Activated CD4-positive, alpha-beta T cell treated with anti-CD3 and anti-CD28 coated beads, Interleukin-10, Interleukin-2, amounts not matched to agents 100 ng/mL and 50 ng/mL, durations not matched to agents 16 hours and 8 hours (primary cell): Measurements from ENCODE around the gene SYNCRIP.
A peak's percentile ranks its signal among the peaks of the same experiment; 100 is the strongest.
"Not testable (repeated sequence)": the region's sequence is repeated elsewhere in the genome, so short reads cannot be mapped to it uniquely, and the experiment has no call there.

Experiments used
- DNase-seq: peaks from one replicate; pipeline ENCODE4 v3.0.0-alpha.2; 2020

The SYNCRIP gene

DNA sequence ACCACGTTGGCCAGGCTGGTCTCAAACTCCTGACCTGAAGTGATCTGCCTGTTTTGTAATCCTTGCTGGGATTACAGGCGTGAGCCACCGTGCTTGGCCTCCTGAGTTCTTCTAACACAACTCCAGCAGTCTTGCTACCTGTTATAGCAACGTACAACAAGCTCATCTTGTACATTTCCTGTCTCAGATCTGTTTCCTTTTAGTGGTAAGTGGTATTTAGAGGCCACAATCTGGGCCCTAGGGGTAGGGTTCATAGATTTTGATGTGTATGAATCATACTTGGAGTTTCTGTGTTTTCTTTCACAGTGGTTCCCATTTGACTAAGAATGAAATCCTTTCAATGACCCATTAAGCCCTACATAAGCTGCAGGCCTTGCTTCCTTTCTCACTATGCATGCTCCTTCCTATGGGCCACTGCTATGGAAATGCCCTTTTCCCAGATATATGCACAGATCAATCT is 27.1 kb upstream of the SYNCRIP start:
- peak; percentile 94 for DNase-seq

DNA sequence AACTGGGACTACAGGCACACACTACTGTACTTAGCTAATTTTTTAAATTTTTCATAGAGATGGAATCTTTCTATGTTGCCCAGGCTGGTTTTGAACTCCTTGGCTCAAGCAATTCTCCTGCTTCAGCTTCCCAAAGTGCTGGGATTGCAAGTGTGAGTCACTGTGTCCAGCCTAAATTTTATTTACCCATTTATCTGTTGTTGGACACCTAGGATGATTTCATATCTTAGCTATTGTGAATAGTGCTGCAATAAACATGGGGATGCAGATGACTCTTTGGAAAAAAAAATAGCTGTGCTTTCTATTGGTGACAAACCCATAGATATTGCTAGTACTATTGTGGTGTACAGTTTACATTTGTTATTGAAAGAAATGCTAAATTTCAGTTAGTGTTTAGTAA is 19.6 kb upstream of the SYNCRIP start:
- no peak for DNase-seq

DNA sequence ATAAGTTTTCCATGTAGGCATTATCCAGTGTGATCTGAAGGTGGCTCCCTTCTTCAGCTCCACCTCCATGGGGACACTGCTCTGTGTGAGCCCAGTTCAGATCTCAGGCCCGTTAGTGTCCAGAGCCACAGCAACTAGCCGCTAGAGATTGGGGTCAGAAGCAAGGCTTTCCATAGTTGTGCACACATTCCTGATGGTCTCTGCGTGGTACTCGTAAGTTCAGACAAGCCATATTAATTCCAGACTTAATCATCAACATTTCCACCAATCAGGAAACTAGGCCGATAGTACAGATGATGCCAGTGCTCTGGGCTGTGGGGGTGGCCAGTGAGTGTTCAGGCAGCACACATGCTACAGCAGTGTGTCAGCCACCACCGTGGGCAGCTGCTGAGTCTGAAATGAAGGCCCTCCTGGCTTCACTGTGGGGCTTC is 17.5 kb upstream of the SYNCRIP start:
- DNase-seq = no peak

DNA sequence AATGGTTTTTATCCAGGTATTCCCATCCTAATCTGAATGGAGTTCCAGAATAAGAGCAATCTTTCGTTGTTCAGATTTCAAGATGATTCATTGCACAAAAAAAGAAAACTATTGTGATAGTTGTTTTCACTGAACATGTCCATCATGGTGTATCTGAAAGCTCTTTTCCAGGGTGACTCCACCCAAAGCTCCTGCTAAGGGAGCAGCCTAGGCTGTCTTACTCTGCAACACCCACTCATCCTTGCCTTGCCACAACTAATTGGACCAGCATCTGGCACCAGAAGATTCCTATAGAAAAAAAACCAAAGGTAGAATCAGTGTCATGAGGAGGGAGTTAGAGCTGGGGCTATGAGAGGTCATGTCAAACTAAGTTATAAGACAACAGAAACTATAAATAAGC is 7.9 kb upstream of the SYNCRIP start:
- DNase-seq = no peak

DNA sequence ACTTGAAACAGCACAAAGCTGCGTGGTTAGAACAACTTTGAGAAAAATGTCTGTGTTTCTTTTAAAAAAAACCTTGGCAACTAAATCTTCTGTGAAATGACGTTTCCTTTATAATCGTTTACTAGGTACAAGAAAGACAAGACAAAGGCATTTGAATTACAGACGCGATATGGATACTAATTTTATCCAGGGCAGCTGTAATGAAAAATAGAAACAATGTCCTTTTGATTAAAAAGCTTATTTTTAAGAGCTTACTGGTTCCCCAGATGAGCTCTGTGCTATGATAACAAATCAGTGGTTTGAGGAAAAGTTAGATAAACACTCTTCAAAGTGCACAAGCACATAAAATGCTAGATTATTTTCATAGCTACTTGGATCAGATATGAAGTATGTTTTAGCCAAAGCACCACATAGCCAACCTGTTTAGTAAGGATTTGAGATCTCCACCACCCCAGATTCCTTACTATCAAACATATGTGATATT is 1.6 kb upstream of the SYNCRIP start:
- DNase-seq = no peak

DNA sequence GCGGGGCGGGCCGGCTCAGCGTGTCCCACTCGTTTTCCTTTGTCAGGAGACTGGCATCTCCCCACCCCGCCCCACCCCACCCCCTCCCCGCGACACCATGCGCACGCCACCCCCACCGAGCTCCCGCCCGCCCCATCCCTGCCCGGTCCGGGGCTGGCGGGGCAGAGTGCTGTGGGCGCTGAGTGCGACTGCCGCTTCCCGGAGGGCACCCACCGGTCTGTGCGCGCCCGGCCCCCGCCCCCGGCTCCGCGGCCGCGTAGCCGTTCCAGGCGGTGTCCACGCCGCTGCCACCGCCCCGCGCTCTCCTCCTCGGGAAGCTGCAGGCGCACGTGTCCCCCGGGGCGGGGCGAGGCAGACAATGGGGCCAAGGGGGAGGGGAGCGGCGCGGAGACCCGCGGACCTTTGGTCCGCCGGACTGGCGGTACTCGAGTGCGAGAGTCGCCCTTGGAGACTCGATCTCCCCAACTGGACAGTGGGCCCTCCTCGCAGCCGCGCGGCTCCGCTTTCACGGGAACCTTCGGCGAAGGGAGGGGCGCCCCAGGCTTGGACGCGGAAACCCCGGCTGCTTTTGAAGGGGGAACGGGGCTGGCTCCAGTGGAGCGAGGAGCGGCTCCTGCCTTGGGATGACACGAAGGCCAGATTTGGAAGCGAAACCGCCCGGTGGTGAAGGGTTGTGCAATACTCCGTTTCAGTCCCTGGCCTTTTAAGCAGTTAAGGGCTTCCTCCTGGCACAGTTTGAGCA is 1.0 kb upstream of the SYNCRIP start:
- DNase-seq = peak; percentile 91

DNA sequence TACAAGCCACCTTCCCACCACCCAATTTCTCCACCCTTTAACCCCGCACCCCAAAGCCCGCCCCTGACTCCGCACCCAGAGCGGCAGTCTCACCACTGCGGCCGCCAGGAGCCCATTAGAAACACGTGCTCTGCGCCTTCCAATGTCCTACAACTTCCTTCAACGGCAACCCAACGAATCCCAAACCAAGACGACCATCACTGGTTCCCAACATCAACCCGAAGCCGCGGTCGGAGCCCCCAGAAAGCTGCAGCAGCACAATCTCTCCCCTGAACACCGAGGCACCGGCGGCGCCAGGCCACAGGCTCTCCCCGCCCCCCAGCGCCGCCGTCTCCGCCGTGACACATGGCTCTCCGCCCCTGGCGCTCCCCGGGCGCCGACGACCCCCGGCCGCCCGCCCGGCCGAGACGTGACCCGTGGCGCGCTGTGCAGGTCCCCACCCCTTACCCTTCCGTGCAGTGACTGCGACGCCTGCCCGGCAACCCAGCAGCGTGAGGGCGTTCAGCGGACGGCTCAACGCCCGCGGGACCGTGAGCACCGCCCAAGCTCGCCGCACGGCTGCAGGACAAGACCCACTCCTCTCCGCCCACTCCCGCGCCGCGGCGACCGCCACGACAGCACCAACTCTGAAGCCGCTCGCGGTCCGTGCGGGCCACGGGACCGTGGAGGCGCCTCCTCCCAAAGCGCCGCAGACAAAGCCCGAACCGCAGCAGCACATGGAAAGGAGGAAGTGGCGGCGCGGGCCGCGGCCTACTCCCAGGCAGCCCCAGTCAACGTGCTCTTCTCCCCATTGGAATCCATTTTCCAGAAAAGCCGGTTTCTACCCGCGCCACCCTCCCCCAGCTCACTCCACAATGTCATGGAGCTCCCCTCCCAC is 551 bp downstream of the SYNCRIP start:
- DNase-seq = peak; percentile 62

DNA sequence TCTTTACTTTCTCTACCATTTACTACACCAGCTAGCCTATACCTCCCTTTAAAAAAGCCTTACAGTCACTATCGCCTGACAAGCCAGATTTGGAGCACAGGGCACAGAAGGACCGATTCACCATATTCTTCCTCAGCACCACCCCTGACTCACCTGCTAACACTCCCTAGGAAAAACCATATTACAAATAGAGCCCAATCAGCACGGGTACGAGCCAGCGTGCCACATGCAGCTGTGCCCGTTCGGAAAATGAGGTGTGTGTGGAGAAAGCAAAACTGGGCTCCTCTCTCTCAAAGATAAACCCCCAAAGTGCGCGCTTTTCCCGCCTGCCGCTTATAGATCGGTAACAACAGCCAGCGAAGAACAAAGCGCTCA is 1.2 kb downstream of the SYNCRIP start:
- DNase-seq = peak; percentile 27

DNA sequence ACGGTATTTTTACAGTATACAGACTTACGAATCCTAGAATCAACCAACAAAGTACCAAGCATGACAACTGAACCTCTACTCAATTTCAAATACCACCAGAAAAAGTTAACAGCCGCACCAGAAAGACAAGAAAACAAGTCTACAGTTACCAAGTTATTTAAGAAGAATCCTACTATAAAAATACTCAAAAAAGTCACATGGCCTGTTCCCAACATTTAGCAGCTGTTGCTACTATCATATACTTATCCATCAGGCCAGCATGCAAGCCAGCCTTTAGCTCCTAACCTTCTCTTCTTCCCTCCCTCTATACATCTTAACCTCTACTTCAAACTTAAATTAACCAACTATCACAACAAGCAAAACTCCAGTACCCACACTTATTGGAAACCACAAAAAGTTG is 1.9 kb downstream of the SYNCRIP start:
- DNase-seq = no peak

DNA sequence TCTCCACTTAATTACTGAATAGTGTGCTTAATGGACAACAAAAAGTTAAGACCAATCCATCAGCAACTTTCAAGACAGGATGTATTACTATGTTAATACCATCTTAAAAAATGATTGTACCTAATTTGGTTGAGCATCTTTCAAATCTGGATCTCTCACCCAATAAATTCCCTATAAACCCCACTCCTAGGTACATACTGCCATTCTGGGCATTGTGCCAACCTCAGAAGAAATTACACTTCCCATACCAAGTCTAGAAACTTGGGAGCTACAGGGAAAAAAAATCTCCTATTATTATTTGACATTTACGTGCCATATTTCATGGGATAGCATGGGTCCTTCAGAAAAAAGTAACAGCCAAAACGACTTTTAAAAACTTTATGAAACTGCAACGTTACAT is 5.1 kb downstream of the SYNCRIP start:
- DNase-seq = no peak

DNA sequence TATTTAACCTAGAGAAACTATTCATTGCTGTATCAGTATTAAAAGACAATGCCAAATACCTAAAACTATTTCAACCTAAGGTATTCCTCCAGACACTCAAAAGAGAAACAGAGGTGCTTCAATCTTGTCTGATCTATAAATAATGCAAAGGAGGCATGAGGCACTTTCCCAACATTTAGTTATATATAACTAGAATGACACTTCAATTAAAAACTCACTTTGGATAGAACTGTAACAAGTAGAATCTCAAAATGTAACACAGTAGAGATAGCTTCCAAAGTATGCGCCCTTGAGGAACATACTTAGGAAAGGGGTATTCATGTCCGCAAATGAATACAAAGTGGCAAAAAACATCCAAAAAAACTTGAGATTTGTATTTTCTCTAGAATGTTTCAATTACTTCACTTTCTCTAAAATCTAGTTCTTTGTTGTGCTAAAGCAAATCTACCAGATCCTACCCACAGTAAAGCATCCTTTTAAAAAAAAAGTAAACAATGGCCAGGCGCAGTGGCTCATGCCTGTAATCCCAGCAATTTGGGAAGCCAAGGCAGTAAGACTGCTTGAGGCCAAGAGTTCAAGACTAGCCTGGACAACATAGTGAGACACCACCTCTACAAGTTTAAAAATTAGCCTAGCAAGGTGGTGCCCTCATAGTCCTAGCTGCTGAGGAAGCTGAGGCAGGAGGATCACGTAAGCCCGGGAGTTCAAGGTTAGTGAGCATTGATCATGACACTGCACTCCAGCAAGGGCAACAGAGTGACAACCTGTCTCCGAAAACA is 10.3 kb downstream of the SYNCRIP start:
- DNase-seq = no peak

DNA sequence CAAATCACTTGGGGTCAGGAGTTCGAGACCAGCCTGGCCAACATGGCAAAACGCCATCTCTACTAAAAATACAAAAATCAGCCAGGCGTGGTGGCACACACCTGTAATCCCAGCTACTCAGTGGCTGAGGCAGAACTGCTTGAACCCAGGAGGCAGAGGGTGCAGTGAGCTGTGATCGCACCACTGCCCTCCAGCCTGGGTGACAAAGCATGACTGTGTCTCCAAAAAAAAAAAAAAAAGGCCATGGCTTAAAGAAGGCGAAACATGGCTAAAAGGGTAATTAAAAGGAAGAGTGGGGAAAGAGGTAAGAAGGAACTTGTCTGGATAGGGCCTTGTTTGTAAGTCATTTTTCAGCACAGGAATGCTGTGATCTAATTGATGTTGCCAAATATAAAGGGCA is 11.6 kb downstream of the SYNCRIP start:
- not testable (repeated sequence) for DNase-seq

DNA sequence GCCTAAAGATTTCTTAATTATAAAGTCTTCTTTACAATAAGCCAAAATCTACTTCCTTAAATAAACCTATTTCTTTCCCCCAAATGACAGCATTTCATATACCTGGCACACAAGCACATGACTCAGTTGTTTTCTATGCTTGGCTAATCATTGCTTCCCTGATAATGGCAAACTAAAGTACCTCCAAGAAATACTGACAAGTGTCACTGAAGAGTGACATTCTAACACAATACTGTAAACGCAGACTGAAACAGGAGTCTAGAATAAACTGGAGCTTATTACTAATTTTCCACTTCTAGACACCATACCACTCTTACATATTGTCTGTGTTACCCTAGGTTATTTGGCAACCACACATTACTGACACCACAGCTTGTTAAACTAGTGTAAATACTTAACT is 14.3 kb downstream of the SYNCRIP start:
- DNase-seq = no peak

DNA sequence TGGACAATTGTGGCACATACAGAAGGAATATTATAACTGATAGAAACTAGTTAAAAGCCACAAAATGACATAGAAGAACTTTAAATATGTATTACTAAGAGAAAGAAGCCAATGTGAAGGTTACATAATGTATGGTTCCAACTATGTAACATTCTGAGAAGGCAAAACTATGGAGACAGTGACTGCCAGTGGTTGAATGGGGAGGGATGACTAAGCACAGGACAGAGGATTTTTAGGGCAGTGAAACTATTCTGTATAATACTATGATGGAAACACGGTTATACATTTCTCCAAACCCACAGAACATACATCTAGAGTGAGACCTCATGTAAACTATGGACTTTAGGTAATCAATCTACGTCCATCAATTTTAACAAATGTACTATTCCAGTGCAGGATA is 22.4 kb downstream of the SYNCRIP start:
- no peak for DNase-seq

DNA sequence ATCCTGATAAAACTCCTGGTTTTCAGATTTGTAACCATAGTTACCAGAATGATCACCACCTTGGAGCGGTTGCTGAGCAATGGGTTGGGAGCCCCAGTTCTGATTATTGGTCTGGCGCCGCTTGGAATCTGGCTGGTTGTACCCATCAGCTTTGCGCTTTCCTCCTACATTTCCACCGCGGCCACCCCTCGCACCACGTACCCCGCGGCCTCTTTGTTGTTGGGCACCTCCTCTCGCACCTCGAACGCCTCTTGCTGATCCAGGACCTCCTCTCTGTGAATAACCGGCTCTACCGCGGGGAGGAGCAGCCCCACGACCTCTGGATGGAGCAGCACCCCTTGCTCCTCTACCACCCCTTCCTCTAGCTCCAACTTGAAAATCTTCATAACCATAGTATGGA is 27.9 kb downstream of the SYNCRIP start:
- DNase-seq = no peak

DNA sequence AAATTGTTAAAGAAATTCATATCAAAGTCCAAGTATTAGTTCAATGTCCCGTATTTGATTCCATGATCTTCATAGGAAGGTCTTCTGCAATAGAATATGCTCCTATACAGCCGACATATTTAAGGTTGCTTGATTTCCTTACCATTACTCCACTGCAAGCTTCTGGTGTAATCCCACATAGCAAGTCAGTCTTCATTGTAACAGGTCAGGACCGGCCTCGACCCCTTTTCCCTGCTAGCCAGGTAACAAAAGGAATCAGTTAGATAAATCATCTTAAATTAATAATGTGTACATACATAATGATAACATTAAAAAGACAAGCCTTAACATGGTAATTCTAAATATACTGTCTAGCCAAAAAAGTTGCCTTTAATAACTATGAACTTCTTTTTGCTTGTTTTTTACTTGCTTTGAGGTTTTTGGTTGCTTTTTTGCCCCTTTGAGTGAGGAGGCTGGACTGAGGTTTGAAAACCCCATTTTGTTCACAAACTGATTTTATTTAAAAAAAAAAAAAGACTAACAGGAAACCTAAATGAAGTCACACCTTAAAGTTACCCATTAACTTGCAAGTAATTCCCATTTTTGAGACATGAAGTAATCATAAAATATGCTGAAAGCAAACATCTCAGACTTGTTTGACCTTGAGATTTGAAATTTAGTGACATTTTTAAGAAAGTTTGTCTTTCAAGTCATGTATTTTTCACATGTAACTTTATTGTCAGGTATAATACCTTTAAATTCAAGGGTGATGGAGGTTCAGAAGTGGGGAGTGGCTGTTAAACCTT is 29.8 kb downstream of the SYNCRIP start:
- no peak for DNase-seq

DNA sequence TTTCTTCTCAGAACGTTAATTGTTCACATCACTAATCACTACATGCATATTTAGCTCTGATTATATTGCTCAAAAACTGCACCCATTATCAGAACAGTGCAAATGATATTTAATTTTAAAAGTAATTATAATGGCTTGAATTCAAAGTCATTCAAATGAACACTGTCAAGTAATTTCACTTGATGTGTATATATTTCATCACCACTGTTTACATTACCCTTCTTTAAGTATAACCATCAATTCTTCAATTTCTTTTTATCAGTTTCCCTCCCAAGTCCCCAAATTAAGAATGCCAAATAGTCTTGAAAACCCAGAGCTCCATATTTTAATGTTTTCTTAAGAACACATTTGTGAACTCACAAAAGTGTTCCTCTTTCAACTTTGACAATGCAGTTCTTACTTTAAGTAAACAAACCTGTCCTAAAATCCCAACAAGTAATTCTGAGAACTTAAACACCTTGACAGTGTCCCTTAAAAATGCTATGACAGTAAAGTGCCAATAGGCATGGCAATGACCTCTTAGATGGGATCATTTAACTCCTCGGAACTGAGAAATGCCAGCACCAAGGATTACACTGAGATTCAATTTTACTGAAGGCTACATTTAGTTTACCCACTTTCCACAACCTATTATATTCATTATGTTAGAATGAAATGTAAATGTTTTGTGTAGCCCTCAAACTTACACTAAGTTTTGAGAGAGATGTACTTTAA is 32.3 kb downstream of the SYNCRIP start:
- DNase-seq = no peak

DNA sequence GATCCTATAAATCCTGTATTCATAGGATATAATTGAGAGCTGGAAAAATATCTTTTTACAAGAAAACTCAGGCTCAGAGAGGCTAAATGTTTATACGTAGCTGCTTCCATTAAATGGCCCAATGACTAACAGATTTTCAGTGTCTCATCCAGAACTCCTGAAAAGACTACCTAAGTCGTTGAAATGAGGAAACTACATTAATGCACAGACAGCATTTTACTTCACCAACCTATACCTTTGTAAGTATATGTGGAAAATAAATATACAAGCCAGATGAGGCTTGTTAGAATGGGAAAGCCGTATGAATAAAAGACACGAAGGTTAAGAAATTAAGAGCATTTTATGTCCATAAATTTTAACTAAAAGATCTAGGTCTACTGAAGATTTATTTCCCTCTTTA is 40.6 kb downstream of the SYNCRIP start:
- DNase-seq = no peak

DNA sequence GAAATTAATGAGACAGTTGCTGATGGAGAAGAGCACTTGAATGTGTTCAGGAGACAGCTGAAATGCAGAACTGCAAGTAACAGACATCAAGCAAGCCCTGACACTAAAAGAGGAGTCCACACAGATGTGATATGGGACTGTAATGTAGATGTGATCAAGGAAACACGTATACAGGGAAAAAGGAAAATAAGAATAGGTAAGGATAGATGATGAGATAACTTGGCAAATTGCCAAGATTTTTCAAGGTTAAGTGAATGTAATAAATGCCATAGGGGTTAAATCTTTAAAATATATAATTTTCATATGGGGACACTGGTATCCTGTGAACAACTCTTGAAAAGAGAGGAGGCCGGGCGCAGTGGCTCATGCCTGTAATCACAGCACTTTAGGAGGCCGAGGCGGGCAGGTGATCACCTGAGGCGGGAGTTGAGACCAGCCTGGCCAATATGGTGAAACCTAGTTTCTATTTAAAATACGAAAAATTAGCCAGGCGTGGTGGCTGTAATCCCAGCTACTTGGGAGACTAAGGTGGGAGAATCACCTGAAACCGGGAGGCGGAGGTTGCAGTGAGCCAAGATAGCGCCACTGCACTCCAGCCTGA is 41.9 kb downstream of the SYNCRIP start:
- DNase-seq = no peak

DNA sequence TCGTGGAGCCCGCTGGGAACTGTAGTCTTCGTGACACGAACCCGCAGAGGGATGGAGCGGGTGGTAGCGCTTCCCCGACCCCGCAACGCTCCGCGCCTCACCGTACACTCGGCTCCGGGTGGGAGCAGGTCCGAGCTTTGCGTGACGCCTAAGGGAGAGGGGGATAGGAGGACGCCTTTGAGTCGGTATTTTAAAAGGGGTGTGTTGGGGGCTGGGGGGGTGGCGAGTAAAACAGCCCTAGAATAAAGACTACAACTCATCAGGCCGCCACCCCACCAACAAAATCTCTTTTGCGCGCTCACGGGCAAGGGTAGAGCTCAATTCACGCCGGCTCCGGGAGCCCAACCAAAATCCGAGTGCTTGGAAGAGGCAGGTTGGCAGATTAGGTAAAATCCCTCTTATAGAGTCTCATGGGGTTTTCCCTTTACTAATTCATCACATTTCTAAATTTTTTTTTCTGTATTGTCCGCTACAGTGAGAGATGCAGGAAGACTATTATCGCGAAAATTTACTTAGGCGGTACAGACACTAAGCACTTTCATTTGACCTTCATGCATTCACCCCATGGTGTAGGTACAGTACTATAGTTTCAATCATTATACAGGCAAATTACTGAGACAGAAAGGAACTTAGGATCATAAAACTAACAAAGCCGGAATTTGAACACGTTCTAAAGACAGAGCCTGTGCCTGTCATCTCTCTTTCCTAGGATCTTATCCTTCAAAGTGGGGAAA is 48.3 kb downstream of the SYNCRIP start:
- peak; percentile 49 for DNase-seq
